HUES48 (cell line): Measurements from ENCODE around the gene TENT4A.
"Not testable (repeated sequence)": the region's sequence is repeated elsewhere in the genome, so short reads cannot be mapped to it uniquely, and the experiment has no call there.

Experiments
- H3K27ac ChIP-seq: one replicate; pipeline ENCODE4 v1.7.0; 2013; ENCODE audit warnings: low read depth, low read length, inconsistent platforms
- H3K27me3 ChIP-seq: 2 replicates; pipeline ENCODE4 v1.6.1; 2013; ENCODE audit warnings: mild to moderate bottlenecking, low read length; ENCODE audit not compliant: control insufficient read depth, insufficient read depth
- H3K36me3 ChIP-seq: 2 replicates; pipeline ENCODE4 v1.6.1; 2013; ENCODE audit warnings: low read length; ENCODE audit not compliant: control insufficient read depth, insufficient read depth
- H3K4me1 ChIP-seq: 2 replicates; pipeline ENCODE4 v1.6.1; 2013; ENCODE audit warnings: mild to moderate bottlenecking, low read length; ENCODE audit not compliant: control insufficient read depth, insufficient read depth
- H3K4me3 ChIP-seq: 2 replicates; pipeline ENCODE4 v1.5.1; 2013; ENCODE audit warnings: mild to moderate bottlenecking, low read depth, low read length
- H3K9ac ChIP-seq: 2 replicates; pipeline ENCODE4 v1.6.1; 2013; ENCODE audit warnings: mild to moderate bottlenecking, low read depth, low read length, moderate library complexity
- H3K9me3 ChIP-seq: 2 replicates; pipeline ENCODE4 v1.6.1; 2013; ENCODE audit warnings: low read length; ENCODE audit not compliant: control insufficient read depth, insufficient read depth

Gene TENT4A

DNA sequence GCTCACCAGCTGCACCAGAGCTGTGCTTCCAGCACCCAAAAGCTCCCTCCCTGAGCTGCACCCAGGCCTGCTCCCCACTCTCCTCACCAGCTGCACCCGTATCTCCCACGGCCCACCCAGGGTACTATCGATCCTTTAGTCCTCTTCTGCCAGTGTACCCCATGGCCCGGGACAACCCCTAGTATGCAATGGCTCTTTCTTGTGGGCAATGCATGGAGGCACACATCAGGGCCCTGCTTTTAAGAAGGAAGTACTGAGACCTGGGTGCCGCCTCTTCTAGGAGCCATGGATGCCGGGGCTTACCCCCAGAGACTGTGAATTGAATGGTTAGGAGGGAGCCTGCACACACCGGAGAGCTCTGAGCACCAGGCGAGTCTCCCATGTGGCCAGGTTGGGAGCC, 49.5 kb downstream of the TENT4A start:
- H3K36me3 ChIP-seq = no peaks in the 10 kb centered on the region
- H3K9ac ChIP-seq = no peak overlapping the region
- no peak overlapping the region for H3K4me3 ChIP-seq
- no peak overlapping the region for H3K27ac ChIP-seq
- H3K4me1 ChIP-seq = no peaks in the 10 kb centered on the region
- no peaks in the 10 kb centered on the region for H3K9me3 ChIP-seq
- H3K27me3 ChIP-seq = no peaks in the 10 kb centered on the region

DNA sequence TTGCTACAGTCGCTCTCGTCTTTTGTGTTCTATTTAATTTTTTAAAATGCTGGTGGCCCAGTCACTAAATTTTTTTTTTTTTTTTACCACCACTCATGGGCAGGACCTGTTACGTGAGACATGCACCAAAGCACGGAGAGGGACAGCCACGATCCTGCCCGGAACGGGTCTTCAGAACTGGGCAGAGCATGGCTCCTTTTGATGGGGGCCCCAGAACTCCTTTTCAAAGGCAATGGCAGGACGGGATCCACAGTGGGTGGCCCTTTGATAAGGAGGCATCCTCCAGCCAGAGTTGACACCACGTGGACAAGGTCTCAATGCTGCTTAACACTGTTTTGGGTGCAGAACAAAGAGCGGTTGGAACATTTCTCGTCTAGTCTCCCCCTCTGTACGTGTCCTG, 50.0 kb downstream of the TENT4A start:
- no peak overlapping the region for H3K4me3 ChIP-seq

DNA sequence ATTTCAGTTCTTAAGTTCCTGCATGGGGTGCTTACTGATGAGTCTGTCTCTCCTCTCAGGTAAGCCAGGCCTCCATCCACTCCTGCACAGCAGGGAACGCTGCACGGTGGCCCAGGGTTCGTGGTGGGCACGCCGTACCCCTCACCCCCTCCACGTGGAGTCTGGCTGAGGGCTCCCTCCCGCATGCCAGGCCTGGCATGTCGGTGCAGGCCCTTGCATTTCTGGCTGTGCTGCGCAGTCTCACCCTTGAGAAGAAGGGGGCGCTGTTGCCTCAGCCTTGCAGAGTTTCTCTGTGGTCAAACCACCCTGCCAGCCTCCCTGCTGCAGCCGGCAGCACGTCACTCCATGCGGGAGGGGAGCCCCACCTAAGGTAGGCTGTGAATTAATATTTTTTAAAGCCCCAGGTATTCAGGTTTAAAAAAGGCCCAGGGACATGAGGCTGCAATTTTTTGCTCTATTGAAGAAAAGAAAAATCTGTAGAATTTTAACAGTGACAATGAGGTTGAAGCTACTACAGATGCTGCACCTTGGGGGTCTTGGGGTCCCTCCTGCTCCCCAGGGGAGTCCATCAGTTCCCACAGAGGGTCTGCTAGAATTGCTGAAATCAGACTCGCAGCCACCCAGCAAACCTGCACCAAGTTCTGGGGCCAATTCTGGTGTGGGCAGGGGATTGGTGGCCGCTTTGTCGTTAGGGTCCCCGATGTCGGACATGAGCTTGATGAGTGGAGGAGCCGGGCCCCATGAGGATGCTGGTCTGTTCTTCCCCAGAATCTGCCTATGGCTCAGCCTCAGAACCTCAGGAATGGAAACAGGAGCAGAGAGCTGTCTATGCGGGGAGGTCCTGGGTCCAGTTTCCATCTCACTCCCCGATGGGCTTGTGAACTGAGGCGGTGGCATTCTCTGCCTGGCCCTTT, 52.6 kb downstream of the TENT4A start:
- Histone ChIP-seq H3K9me3 (no peaks in the 10 kb centered on the region), H3K27ac (no peak overlapping the region), H3K9ac (0 out of 2 replicates have a peak overlapping the region, but pooled peaks have one; percentile 40), H3K4me3 (no peak overlapping the region), H3K27me3 (no peaks in the 10 kb centered on the region), H3K4me1 (no peaks in the 10 kb centered on the region), H3K36me3 (no peaks in the 10 kb centered on the region)

More for the DNA sequence above, 50.0 kb downstream of the TENT4A start:
- no peak overlapping the region for H3K27ac ChIP-seq
- no peaks in the 10 kb centered on the region for H3K36me3 ChIP-seq
- H3K9ac ChIP-seq = no peak overlapping the region
- no peaks in the 10 kb centered on the region for H3K4me1 ChIP-seq
- H3K27me3 ChIP-seq = no peaks in the 10 kb centered on the region
- H3K9me3 ChIP-seq = no peaks in the 10 kb centered on the region

DNA sequence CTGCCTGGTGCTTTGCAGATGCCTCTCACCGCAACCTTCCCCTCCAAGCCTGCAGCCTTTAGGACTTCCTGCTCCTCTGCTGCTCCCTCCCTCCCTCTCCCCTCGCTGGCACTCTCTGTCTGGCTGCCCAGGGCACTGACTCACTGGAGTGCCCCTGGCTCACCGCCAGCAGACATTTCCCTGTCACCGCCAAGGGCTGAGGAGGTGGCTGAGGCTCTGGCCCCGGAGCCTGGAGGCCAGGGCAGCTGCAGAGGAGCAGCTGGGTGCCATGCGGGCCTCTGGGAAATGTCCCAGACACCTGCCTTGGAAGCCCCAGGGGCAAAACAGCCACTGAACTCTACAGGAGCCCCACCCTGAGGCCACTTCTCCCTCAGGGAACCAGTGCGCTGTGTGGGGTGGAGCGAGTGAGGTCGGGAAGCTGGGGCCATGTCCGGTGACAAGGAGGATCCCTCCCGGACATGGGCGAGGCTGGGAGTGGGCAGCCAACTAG, 53.4 kb downstream of the TENT4A start:
- H3K4me3 ChIP-seq = no peak overlapping the region
- H3K4me1 ChIP-seq = no peaks in the 10 kb centered on the region
- no peak overlapping the region for H3K9ac ChIP-seq
- no peaks in the 10 kb centered on the region for H3K36me3 ChIP-seq
- H3K27ac ChIP-seq = no peak overlapping the region
- H3K27me3 ChIP-seq = no peaks in the 10 kb centered on the region
- no peaks in the 10 kb centered on the region for H3K9me3 ChIP-seq

DNA sequence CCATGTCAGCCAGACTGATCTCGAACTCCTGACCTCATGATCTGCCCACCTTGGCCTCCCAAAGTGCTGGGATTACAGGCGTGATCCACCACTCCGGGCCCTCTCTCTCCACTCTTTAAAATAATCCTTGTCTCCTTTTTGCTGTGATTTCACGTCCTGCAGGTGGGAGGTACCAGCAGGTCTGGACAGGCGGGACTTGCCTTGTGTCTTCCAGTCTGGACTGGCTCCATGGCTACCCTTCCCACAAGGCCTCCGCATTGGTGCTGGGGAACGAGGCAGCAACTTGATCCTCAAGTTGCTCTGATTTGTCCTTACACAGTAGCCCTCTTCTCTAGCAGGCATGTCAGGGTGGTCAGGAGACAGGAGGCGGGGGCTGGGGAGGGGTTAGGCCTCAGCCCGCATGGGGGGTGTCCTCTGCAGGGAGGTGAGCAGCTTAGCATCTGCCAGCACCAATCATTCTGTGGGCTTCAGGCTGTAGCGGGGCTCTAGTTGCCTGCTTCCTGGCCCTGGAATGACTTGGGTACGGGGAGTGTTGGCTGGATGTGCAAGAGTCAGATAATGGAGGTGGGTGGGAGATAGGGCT, 54.3 kb downstream of the TENT4A start:
- no peaks in the 10 kb centered on the region for H3K27me3 ChIP-seq
- no peak overlapping the region for H3K4me3 ChIP-seq
- H3K27ac ChIP-seq = no peak overlapping the region
- H3K9me3 ChIP-seq = no peaks in the 10 kb centered on the region
- H3K9ac ChIP-seq = no peak overlapping the region
- H3K36me3 ChIP-seq = no peaks in the 10 kb centered on the region
- H3K4me1 ChIP-seq = no peaks in the 10 kb centered on the region

DNA sequence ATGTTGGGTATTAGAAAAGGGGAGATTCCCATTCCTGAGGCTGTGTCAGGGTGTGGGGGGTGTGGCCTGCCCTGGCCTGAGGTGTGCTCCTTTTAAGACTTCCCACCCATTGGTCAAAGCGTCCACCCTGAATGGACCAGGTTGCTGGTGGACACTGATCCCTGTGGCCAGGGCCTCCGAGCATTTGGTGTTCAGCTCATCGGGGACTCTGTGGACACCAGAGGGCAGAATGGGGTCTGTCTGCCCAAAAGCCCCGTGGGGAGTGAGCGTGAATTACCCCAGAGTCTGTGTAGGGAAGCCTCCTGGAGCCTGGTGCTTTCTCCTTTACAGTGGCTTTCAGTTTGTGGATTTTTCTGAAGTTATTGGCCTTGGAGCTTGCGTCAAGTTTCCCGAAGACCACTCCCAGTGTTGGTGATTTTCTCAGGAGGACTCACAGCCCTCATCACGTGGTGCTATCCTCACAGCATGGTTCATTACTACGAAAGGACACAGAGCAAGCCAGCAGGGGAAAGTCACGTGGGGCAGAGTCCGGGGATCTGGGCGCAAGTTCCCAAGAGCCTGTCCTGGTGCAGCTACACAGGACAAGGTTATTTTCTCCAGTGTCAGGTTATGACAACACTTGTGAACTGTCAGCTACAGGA, 55.5 kb downstream of the TENT4A start:
- Histone ChIP-seq H3K4me1 (no peaks in the 10 kb centered on the region), H3K4me3 (no peak overlapping the region), H3K27ac (no peak overlapping the region), H3K27me3 (no peaks in the 10 kb centered on the region), H3K9me3 (no peaks in the 10 kb centered on the region), H3K36me3 (no peaks in the 10 kb centered on the region), H3K9ac (no peak overlapping the region)

DNA sequence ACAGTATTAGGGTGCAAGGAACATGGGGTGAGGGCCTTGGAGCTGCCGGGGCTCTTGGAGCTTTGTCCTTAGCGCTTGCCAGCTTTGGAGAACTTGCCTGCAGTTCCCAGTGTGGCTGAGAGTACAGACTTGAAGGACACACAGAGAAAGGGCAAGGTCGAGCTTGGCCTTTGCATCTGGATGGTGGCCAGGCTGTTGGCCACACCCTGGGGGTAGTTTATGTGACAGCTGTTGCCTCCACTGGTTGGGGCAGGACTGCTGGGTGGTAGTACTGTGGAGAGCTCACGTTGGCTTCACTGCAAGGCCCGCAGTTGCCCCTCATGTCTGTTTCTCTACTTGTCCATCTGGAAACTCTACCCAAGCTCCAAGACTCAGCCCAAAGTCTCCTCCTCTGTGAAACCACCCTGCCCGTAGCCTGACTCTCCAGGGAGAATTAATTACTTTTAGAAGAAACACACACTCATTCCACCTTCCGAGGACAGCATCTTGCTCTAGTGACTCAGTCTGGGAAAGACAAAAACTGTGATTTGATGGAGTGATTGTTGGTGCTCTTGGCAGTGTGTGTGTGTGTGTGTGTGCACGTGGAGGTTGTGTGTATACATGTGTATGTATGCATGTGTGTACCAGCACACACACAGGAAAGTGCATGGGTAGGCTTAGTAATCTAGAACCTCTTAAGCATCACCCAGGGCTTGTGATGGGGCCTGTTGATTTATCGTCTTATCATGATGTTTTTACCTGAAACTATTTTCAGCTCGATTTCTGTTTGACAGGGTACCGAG, 57.8 kb downstream of the TENT4A start:
- Histone ChIP-seq H3K27me3 (no peaks in the 10 kb centered on the region), H3K9ac (no peak overlapping the region), H3K4me3 (no peak overlapping the region)

DNA sequence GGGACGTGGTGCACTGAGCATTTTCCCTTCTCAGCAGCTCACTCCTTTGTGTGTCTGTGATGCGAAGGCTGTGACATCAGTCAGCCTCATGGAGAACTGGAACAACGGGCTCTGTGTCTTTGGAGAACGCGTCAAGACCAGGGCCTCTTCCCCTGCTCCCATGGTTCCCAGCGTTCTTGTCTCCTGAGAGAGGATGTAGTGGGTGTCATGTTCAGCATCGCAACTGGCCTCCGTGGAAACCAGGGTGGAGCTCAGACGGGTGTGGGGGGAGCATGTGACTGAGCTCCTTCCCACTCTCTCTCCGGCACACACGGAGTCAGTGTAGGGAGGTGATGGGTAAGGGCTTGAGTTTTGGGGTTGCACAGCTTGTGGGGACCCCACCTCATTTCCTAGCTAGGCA, 59.7 kb downstream of the TENT4A start:
- no peaks in the 10 kb centered on the region for H3K4me1 ChIP-seq
- no peak overlapping the region for H3K27ac ChIP-seq
- no peaks in the 10 kb centered on the region for H3K27me3 ChIP-seq
- H3K9me3 ChIP-seq = no peaks in the 10 kb centered on the region
- H3K36me3 ChIP-seq = no peaks in the 10 kb centered on the region
- no peak overlapping the region for H3K4me3 ChIP-seq
- no peak overlapping the region for H3K9ac ChIP-seq

More for the DNA sequence above, 57.8 kb downstream of the TENT4A start:
- no peaks in the 10 kb centered on the region for H3K4me1 ChIP-seq
- no peaks in the 10 kb centered on the region for H3K9me3 ChIP-seq
- no peaks in the 10 kb centered on the region for H3K36me3 ChIP-seq
- H3K27ac ChIP-seq = no peak overlapping the region

DNA sequence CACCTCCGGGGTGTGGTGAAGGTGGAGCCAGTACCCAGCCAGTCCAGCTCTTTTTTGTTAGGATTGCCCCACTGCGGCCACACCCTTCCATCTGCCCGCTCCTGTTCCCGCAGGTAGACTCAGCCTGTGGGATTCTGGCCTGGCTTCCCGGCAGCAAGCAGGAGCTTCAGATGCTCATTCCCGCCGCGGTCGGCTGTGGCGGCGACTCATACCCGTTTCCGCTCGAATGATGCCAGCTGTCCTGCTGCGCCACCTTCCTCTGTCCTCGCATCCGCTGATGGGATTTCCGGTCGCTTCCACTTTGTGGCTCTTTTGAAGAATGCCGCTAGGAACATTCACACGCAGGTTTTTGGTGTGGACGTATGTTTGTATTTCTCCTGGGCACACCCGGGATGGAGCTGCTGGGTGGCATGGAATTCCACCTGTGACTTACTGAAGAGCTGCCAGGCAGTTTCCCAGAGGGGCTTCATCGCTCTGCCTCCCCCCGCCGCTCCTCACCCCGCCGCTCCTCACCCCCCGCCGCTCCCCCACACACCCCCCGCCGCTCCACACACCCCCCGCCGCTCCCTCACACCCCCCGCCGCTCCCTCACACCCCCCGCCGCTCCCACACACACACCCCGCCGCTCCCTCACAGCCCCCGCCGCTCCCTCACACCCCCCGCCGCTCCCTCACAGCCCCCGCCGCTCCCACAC, 60.3 kb downstream of the TENT4A start:
- H3K9me3 ChIP-seq = no peaks in the 10 kb centered on the region
- no peak overlapping the region for H3K9ac ChIP-seq
- H3K4me1 ChIP-seq = no peaks in the 10 kb centered on the region
- H3K4me3 ChIP-seq = no peak overlapping the region
- no peak overlapping the region for H3K27ac ChIP-seq
- no peaks in the 10 kb centered on the region for H3K27me3 ChIP-seq
- no peaks in the 10 kb centered on the region for H3K36me3 ChIP-seq

DNA sequence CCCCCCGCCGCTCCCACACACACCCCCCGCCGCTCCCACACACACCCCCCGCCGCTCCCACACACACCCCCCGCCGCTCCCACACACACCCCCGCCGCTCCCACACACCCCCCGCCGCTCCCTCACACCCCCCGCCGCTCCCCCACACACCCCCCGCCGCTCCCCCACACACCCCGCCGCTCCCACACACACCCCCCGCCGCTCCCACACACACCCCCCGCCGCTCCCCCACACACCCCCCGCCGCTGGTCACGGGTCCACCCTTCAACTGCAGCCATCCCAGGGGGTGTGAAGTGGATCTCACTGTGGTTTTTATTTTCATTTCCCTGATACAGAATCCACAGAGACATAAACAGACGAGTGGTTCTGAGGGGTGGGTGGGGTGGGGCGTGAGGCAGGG, 61.0 kb downstream of the TENT4A start:
- not testable (repeated sequence) for H3K27me3 ChIP-seq, H3K9me3 ChIP-seq, H3K27ac ChIP-seq, H3K9ac ChIP-seq, H3K36me3 ChIP-seq, H3K4me3 ChIP-seq, H3K4me1 ChIP-seq
